Adrenal gland (tissue), 12 donors: Measurements from ENCODE around the gene HDAC10. TPM values are rescaled to one million over a fixed set of nuclear protein-coding genes. Genes with fewer than 3 reads are reported as not detected.

Source experiments
- DNase-seq, 7 donors: peaks; one replicate each; pipeline ENCODE4 v3.0.0-alpha.2; 2019 to 2020
- H3K27ac ChIP-seq, 5 donors: fragments of 200-600 bp; sonication (generic) in 4 of 5; 1 replicate in 3 of 5; 2 replicates in 2 of 5; pipeline versions ENCODE4 v1.5.1 to v1.8.0; 2016 to 2020; ENCODE audit warnings: mild to moderate bottlenecking in 1 of 5
- H3K27me3 ChIP-seq: fragments of 200-600 bp; 2 replicates; pipeline ENCODE4 v1.8.0; 2021
- H3K36me3 ChIP-seq, 2 donors: fragments of 200-600 bp; replicated peaks in 1 of 2; 1 replicate in 1 of 2; 2 replicates in 1 of 2; pipeline versions ENCODE4 v1.5.1 to v1.8.0; 2018 to 2022
- H3K4me1 ChIP-seq, 2 donors: fragments of 200-600 bp; replicated peaks in 1 of 2; 1 replicate in 1 of 2; 2 replicates in 1 of 2; pipeline versions ENCODE4 v1.5.1 to v1.8.0; 2018 to 2021
- H3K4me3 ChIP-seq, 4 donors: fragments of 200-600 bp; sonication (generic) in 3 of 4; one replicate each; pipeline ENCODE4 v1.5.1; 2016 to 2018
- H3K9me3 ChIP-seq, 3 donors: fragments of 200-600 bp; sonication (generic) in 1 of 3; replicated peaks in 1 of 3; 1 replicate in 2 of 3; 2 replicates in 1 of 3; pipeline versions ENCODE4 v1.5.1 to v1.8.0; 2016 to 2021
- POLR2A ChIP-seq, 2 donors: fragments of 450-650 bp; IDR thresholded peaks; one replicate each; pipeline ENCODE4 v1.6.1; 2017; ENCODE audit warnings: antibody characterized with exemption in 2 of 2, mild to moderate bottlenecking in 2 of 2, moderate library complexity in 1 of 2
- WGBS, 4 donors: extraction: QIAGEN DNeasy Blood & Tissue Kit in 2 of 4; methylation state at CpG; one replicate each; pipeline versions ENCODE4 v1.1.5 to v1.1.7; 2013 to 2017; 5-methylcytosine and 5-hydroxymethylcytosine counted together
- intact Hi-C, 2 donors: fragments of 100-400 bp; cut with DNase I; formaldehyde crosslinking; loops; one replicate each; pipeline versions ENCODE4 v1.14.1 to v1.15.0; 2022 to 2023
- polyA plus RNA-seq, 3 donors: library from polyadenylated mRNA; stranded (reverse); fragments of 200-250 nt in 2 of 3; fragments of 350-450 nt in 1 of 3; fragmentation: Illumina TruSeq in 1 of 3; extraction: RNeasy Lipid Tissue Mini Kit (QIAGEN cat#74804) in 1 of 3; gene quantifications; one replicate each; pipeline ENCODE4 v1.2.3, GENCODE V29; 2013 to 2014
- total RNA-seq, 9 donors: library from RNA; depleted of rRNA in 4 of 9; stranded (reverse); fragments of >200 nt in 4 of 9; fragments of 120-200 nt in 1 of 9; fragmentation: NEBNext Ultra II Directional in 1 of 9; extraction: Animal tissue kit (Norgen Biotek cat#: 25700) in 1 of 9; gene quantifications; one replicate each; pipeline versions ENCODE4 v1.1.0 to v1.2.4, GENCODE V29; 2013 to 2023
- TF ChIP-seq, protein P1 (sequence below), 6 experiments: fragments of 450-650 bp in 4 of 6; fragments of 200-600 bp in 2 of 6; sonication (generic) in 1 of 6; IDR thresholded peaks; 1 replicate in 5 of 6; 2 replicates in 1 of 6; pipeline versions ENCODE4 v1.5.1 to v1.8.0; 2016 to 2021; ENCODE audit warnings: antibody characterized with exemption in 6 of 6, mild to moderate bottlenecking in 2 of 6, moderate library complexity in 1 of 6
- donor health status: healthy with polysubstance abuse.
- donor health status: Bipolar disorder and iron deficiency.
- donor health status: DM: yes; HTN: yes; CAD: no.
- donor health status: DM: no; HTN: no; CAD: no.
- donor health status: DM: no; HTN: no; CAD: no.
- donor health status: DM: yes; HTN: yes; CAD: no.

HDAC10 gene
- total and polyA plus RNA-seq, 12 donors: 2.0 to 179 (median 41.5) TPM

DNA sequence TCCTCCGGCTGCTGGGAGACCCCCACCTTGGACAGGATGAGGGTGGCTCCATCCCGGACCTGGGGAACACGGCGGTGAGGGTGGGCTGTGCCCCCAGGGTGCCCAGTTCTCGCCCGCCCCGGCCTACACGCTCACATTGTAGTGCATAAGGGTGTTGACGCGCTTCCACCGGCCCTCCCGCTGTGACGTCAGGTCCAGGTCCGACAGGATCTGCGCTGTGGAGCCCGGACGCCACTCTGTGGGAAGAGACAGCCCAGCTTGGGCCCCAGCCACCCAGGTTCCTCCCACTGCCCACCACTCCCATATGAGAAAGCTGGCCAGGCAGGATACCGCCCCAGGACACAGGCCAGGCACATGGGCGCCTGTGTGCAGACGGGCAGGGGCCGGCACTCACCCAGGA is 27.4 kb upstream of the HDAC10 start:
- no peak overlapping the region for H3K4me3 ChIP-seq

DNA sequence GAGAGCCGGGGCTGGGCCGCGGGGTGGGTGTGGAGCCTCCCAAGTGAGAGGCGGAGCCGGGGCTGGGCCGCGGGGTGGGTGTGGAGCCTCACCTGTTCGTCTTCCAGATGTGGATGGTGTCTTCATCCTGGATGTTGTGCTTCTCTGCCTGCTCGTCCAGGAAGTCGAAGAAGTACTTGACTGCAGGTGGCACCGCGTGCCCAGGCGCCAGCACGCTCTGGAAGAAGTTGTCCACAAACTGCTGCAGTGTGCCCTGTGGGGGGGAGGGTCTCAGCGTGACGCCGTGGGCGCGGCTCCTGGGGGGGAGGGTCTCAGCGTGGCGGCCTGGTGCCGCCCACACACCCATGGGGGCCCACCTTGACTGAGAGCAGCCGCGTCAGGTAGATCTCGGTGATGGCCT is 26.7 kb upstream of the HDAC10 start:
- 81 to 86% (median 83%) methylated on average over 11 to 25 of the region's 25 CpGs for WGBS, 4 donors
- TF ChIP-seq, protein P1, sequence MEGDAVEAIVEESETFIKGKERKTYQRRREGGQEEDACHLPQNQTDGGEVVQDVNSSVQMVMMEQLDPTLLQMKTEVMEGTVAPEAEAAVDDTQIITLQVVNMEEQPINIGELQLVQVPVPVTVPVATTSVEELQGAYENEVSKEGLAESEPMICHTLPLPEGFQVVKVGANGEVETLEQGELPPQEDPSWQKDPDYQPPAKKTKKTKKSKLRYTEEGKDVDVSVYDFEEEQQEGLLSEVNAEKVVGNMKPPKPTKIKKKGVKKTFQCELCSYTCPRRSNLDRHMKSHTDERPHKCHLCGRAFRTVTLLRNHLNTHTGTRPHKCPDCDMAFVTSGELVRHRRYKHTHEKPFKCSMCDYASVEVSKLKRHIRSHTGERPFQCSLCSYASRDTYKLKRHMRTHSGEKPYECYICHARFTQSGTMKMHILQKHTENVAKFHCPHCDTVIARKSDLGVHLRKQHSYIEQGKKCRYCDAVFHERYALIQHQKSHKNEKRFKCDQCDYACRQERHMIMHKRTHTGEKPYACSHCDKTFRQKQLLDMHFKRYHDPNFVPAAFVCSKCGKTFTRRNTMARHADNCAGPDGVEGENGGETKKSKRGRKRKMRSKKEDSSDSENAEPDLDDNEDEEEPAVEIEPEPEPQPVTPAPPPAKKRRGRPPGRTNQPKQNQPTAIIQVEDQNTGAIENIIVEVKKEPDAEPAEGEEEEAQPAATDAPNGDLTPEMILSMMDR (IDR thresholded peaks at IDR 0.05): no peak
- no peak for TF ChIP-seq POLR2A (IDR thresholded peaks at IDR 0.05)
- Histone ChIP-seq H3K27me3 (no peaks in the 10 kb centered on the region), H3K36me3 (peaks cover 0 to 75% of the 10 kb centered on the region in 2 donors), H3K4me3 (no peak overlapping the region), H3K9me3 (no peaks in the 10 kb centered on the region), H3K4me1 (peaks cover 8 to 14% of the 10 kb centered on the region in 2 donors), H3K27ac (no peak overlapping the region)
- no peak for DNase-seq
- intact Hi-C loops: loop anchor here (5.0 kb wide), 1 partner anchor 50 kb away; the partner anchor contains the start of gene DENND6B (in 2 of the 2)

More for the DNA sequence above, 27.4 kb upstream of the HDAC10 start:
- 93 to 97% (median 94%) methylated on average over 12 to 21 of the region's 21 CpGs; no CpG with 5 or more reads in 1 of the 4 donors for WGBS, 4 donors
- peaks cover 0 to 82% of the 10 kb centered on the region in 2 donors for H3K36me3 ChIP-seq
- H3K4me1 ChIP-seq: peaks cover 10 to 18% of the 10 kb centered on the region in 2 donors
- no peak for DNase-seq
- no peak for TF ChIP-seq POLR2A (IDR thresholded peaks at IDR 0.05)
- TF ChIP-seq, protein P1 (IDR thresholded peaks at IDR 0.05): no peak
- H3K27ac ChIP-seq: no peak overlapping the region
- intact Hi-C loops: loop anchor here (5.0 kb wide), 1 partner anchor 49 kb away; the partner anchor contains the start of gene DENND6B (in 2 of the 2)
- no peaks in the 10 kb centered on the region for H3K9me3 ChIP-seq
- H3K27me3 ChIP-seq: no peaks in the 10 kb centered on the region

DNA sequence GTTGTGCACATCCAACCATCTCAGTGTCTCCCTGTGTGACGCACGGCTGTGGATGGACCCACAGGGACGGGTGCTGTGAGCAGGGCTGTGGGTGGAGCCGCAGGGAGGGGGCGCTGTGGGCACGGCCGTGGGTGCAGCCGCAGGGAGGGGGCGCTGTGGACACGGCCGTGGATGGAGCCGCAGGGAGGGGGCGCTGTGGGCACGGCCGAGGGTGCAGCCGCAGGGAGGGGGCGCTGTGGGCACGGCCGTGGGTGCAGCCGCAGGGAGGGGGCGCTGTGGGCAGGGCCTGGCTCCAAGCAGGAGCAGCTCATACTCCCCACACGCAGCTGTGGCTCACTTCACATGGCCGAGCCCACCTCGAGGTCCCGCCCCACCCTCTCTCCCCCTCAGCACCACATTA is 25.1 kb upstream of the HDAC10 start:
- intact Hi-C loops: loop anchor here (5.0 kb wide), 1 partner anchor 51 kb away; the partner anchor contains the start of gene DENND6B (in 2 of the 2)

More for the DNA sequence above, 25.1 kb upstream of the HDAC10 start:
- H3K36me3 ChIP-seq: peaks cover 0 to 59% of the 10 kb centered on the region in 2 donors
- no peak overlapping the region for H3K4me3 ChIP-seq
- peaks cover 8 to 17% of the 10 kb centered on the region in 2 donors for H3K4me1 ChIP-seq
- DNase-seq: peak; percentile 77 to 89 (median 84)
- TF ChIP-seq, protein P1 (IDR thresholded peaks at IDR 0.05): peak; percentile 9 to 67 (median 32)
- TF ChIP-seq POLR2A (IDR thresholded peaks at IDR 0.05): no peak
- no peaks in the 10 kb centered on the region for H3K27me3 ChIP-seq
- WGBS, 4 donors: 29 to 49% (median 36%) methylated on average over 15 to 25 of the region's 25 CpGs
- H3K9me3 ChIP-seq: no peaks in the 10 kb centered on the region
- peak overlapping the region in 2 of 5 donors; percentile 30 to 39 for H3K27ac ChIP-seq
